A549 treated with AZD9567 at 1 μM for 4 hours (cell line): ENCODE results near the gene IL10. TPM values are rescaled to one million over a fixed set of nuclear protein-coding genes. Genes with fewer than 3 reads are reported as not detected.

Source experiments
- total RNA-seq: library from RNA; stranded (reverse); fragments of 200-300 nt; extraction: Qiagen RNA extraction; gene quantifications from 5 replicates; pipeline ENCODE4 v1.2.3, GENCODE V29; 2022; ENCODE audit not compliant: insufficient read depth

The IL10 gene
- total RNA-seq: not detected in 5 replicates

GRCh38 chr1:206772243-206772937 lies at the start of gene IL10:
Gene IL10, minus strand, starts transcription at chr1:206772494. Its CDS starts 59 bp downstream, at chr1:206772435.

DNA sequence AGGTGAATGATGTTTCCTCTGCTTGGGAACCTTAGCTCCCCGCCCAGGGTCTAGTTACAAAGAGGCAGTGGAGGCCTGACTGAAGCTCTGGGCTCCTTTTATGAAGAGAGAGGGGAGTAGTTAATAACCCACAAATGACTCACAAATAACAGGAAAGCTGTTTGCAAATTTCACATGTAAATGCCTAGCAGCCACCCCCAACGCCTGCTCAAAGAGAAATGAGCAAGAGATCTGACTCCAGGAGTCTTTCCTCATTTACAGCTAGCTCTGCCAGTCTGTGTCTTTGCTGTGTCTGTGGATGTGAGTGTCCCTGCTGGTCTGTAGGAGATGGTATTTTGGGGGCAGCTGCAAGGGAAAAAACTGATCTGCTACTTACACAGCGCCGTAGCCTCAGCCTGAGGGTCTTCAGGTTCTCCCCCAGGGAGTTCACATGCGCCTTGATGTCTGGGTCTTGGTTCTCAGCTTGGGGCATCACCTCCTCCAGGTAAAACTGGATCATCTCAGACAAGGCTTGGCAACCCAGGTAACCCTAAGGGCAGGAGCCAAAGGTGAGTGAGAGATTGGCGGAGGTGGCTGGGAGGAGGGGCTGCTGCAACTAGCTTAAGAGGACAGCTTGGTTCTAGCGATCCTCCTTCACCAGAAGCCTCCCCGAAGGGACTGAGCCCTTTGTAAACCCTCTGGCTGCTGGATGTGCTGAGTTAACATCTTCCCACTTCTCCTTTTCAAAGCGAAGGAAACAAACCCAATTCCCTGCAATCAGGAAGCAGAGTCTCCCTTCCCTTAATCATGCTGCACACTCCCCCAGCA lies 1.6 kb downstream of the IL10 start, which contains the start of gene IL19:
IL19 (plus strand) TSS at position 243 of the 807 bp plus-strand sequence. CDS start 65,890 bp downstream, outside the sequence.

Other genes with a start within 250 kb of the IL10 start
- gene EIF2D, start 160.0 kb downstream of the IL10 start, total RNA-seq: 32.0 to 39.7 TPM (median 33.9 TPM) in 5 replicates
- 9.8 to 14.2 TPM (median 10.4 TPM) in 5 replicates for gene DYRK3, start 137.0 kb downstream of the IL10 start, total RNA-seq
- gene MAPKAPK2, start 87.6 kb downstream of the IL10 start, total RNA-seq: 69.2 to 78.1 TPM (median 70.3 TPM) in 5 replicates
- not detected in 5 replicates for gene IL19, start 1.7 kb downstream of the IL10 start, total RNA-seq
- gene IL20, start 93.1 kb upstream of the IL10 start, total RNA-seq: not detected in 5 replicates
- gene IL24, start 124.9 kb upstream of the IL10 start, total RNA-seq: 0.26 to 0.40 TPM (median 0.35 TPM) in 4 of 5 replicates, not detected in the other
- gene FCMR, start 149.4 kb upstream of the IL10 start, total RNA-seq: 2.6 to 5.5 TPM (median 4.2 TPM) in 5 replicates
- gene PIGR, start 174.0 kb upstream of the IL10 start, total RNA-seq: 0.02 TPM in 1 of 5 replicates, not detected in the others
- not detected in 5 replicates for gene FCAMR, start 198.0 kb upstream of the IL10 start, total RNA-seq